HPDE6-E6E7 (cell line): ENCODE results near the gene PHKG1.
"Not testable (repeated sequence)": the region's sequence is repeated elsewhere in the genome, so short reads cannot be mapped to it uniquely, and the experiment has no call there.

Experiments used
- DNase-seq: peaks from one replicate; pipeline ENCODE4 v3.0.0; 2011; ENCODE audit warnings: missing footprints; ENCODE audit errors: extremely low spot score

Gene PHKG1

DNA sequence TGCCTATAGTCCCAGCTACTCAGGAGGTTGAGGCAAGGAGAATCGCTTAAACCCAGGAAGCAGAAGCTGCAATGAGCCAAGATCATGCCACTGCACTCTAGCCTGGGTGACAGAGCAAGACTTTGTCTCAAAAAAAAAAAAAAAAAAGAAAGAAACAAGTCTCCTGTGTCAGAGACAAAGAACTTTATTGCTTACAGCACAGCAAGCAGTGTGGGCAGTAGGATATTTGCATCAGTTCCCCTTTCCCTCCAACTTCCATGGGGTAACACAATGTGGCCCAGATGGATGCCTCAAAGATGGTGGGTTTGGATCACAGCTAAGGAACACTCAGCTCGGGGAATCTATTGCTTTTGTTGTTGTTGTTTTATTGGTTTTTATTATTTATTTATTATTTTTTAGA is 47.0 kb downstream of the PHKG1 start:
- not testable (repeated sequence) for DNase-seq

DNA sequence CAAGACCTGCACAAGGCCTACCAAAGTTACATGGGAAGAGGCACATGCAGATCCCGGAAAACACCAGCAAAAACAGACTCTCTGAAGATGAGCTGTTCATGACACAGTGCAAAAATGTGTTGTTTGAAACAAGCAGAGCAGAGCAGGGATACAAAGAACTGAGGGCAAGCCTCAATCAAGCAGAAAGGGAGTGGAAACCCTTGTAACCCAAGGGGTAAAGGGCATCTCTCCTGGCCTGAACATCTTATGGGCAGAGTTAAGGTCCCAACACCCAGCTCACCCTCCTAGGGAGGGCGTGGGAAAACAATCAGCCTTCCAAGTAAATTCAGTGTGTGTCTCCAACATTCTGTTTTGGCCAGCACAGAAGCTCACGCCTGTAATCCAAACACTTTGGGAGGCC is 52.0 kb downstream of the PHKG1 start:
- no peak for DNase-seq

DNA sequence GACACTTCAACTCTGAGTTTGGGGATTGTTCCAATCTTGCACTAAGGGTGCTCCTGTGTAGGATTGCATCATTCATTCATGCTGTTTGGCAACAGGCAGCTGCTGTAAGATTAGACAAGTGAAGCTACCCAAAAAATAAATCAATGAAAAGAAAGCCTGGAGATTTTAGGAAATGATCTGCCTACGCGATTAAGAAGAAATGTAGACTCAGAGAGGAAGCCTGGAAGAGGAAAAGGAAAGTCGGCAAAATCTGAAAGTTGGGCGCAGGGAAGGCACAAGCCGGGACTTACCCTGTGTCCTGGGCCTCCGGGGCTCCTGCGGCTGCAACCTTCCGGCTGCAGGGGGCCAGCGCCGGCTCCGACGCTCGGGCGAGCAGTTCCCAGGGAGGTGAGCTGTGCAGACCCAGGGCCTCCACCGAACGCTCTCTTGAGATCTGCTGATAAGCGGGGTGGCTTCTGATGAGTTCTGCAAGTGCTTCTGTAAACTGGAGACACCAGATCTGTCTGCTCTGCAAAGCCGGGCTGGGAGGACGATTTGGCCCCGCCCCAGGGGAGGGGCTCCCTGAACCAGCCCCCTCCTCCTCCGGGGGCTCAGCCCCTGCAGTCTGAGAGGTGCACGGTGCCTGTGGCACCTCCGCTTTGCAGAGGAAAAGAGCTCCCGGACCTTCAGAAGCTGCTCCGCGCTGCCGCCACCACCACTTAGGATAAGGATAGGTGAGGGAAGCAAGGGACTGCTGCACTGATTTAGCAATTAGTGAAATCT is 58.9 kb downstream of the PHKG1 start:
- peak; percentile 44 for DNase-seq

- not testable (repeated sequence) for DNase-seq
Measured at GRCh38 chr7:56032578-56032977, 60.2 kb downstream of the PHKG1 start.

GRCh38 chr7:56031556-56031955 is 61.2 kb downstream of the PHKG1 start:
- DNase-seq: not testable (repeated sequence)

DNA sequence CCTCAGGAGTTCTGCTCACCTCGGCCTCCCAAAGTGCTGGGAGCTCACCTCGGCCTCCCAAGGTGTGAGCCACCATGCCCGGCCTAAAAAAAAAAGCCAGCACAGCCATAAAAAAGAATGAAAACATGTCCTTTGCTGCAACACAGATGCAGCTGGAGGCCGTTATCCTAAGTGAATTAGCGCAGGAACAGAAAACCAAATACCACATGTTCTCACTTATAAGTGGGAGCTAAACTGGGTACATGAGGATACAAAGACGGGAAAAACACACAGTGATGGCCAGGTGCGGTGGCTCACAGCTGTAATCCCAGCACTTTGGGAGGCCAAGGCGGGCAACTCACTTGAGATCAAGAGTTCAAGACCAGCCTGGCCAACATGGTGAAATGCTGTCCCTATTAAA is 62.4 kb downstream of the PHKG1 start:
- no peak for DNase-seq
